GM18519 (cell line): Measurements from ENCODE around the gene ADSS2.

ENCODE experiments used
- ATAC-seq: cut with Tn5 transposase; IDR thresholded peaks from one replicate; pipeline ENCODE4 v1.9.1; 2021; ENCODE audit warnings: mild to moderate bottlenecking, moderate library complexity; ENCODE audit not compliant: unreplicated experiment, low FRiP score

Gene ADSS2

GRCh38 chr1:244447024-244447423 is 4.7 kb downstream of the ADSS2 start:
- ATAC-seq = no peak

DNA sequence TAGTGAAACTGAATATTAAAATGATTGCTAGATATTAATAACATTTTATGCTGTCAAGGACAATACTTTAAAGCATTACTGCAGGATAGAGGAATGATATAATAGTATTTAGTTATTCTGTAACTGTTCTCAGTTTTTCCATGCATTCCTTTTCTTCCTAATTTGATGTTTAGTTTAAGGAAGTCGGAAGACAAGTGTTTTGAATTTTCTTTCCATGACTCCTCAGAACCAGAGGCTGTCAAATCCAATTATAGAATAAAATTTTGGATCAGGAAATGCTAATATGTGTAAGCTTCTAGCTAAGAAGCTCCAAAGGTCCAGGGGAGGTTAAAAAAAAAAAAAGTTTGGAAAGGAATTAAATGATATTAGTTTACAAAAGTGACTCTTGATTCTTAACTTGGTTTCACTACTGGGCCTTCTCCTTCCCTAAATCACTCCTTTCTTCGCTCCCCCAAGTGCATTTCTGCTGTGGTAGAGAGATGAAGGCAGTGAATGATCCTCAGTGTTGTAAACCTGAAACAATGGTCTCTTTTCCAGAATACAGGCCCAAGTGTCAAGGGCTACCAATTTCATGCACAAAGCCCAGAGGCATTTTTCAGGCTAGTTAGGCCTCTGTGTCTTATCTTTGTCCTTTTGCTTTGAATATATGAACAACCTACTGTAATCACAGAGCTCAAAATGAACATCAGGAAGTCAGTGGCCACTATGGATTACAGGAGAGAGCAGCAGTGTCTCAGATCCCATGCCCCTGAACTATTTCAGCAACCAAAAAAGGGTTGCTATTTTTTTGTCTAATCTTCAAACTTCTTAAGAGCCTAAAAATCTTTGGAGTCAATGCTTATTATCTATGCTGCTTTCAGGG is 6.2 kb downstream of the ADSS2 start:
- ATAC-seq = no peak

GRCh38 chr1:244444854-244445253 is 6.9 kb downstream of the ADSS2 start:
- no peak for ATAC-seq

DNA sequence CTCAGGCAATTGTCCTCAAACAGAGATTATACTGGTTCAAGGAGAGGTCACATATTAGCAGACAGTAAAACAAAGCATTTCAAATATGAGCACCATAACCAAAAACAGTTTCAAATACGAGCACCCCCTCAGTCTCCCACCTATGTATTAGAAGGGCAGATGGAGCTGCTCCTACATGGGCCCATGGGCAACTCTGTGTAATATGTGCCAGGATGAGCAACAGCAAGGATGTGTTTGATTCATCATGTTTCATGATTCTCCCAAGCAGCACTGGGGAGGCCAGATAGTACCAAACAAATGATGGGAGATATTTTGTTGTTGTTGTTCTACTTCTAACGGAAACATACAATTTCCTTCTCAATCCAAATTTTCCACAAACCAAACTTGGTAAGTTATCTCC is 8.9 kb downstream of the ADSS2 start:
- ATAC-seq = no peak

DNA sequence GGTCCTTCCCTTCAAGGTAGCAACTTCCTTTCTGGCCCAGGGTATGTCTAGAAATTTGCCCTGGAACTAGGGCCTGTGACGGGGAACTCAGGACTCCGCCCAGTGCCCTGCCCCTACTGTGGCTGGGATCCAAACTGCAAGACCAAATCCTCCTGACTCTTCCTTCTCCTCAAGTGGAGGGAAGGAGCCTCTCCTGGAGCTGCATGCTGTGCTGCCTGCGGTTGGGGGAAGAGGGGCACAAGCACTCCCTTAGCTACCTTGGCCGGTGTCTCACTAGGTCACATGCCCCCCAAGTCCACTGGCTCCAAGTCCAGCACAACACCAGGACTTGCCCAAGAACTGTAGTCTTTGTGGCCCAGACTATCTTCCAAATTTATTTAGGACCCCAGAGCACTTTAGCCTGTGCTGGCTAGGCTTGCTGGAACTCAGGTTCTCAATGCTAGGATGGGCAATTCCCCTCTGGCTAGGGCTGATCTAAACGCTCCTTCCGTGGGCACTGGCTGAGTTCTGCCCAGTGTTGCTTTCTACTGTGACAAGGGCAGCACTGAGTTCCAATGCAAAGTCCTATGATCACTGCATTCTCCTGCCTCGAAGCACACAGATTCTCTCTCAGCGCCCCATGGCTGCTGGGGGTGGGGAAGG is 12.2 kb downstream of the ADSS2 start:
- ATAC-seq = no peak

DNA sequence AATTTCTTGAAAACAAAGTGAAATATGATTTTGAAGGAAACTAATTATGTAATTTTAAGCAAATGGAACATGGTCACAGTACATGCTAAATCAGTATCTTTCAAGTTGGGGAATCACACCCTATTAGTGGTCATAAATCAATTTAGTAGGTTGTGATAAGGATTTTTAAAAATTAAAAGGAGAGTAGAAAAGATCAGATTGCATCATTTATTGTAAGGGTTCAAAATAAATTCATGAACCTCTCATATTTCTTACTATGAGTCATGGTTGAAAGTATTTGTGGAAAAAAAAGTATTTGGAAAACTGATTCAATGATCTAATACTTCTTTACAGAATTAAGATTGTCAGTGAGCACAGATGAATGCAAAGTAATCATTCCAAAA is 14.6 kb downstream of the ADSS2 start:
- no peak for ATAC-seq

DNA sequence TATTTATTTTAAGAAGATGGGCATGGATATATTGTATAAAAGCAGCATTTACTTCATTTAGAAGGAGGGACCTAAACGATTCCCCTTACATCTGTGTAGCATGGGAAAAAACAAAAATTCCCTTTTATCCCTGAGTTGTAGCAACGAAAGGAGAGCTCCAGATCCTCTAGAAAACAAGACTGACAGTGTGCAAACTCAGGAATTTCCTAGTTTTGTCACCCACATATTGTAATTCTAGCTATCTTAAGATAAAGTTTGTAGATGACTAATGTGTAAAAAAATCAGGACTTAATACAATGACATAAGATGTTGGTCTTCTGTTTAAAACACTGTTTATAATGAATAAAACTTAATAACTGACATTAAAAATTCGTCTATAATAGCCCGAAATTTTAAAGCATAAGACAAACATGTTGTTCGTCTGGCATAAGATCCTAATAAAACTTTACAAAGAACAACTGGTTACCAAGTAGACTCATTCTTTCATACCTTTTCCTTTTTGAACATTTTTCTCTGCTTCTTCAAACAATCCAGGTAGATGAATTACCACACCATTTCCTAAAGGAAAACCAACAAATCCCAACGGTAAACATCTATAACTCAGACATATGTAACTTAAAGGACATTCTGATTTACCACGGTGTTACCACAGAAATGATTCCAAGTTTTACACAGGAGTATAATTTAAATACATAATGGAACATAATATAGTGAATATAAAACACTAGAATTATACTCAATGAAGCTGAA is 15.2 kb downstream of the ADSS2 start:
- no peak for ATAC-seq

DNA sequence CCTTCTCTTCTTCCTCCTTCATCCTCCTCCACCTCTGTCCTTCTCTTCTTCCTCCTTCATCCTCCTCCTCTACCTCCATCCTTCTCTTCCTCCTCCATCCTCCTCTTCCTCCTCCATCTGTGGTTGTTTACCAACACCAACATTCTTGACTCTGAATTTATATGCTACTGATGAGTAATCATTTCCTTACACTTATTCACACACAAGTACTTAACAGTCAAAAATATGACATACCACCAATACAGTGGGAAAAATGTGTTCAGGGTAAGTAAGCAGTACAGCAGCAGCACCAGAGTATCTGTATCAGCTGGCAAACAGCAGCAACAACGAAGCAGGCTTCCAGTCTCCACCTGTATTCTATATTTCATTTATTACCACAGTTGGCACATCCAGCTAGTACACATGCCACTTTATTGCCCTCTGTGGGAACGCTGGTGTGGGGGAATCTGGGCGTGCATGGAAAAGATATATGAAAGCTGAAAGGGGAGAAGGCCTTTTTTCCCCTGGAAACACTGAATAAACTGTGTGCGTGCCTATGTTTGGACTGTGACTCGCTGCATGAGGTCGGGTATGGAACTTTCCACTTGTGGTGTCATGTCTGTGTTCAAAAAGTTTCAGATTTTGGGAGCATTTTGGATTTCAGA is 16.0 kb downstream of the ADSS2 start:
- ATAC-seq = no peak

- no peak for ATAC-seq
Measured at GRCh38 chr1:244431166-244431565, 20.5 kb downstream of the ADSS2 start.

DNA sequence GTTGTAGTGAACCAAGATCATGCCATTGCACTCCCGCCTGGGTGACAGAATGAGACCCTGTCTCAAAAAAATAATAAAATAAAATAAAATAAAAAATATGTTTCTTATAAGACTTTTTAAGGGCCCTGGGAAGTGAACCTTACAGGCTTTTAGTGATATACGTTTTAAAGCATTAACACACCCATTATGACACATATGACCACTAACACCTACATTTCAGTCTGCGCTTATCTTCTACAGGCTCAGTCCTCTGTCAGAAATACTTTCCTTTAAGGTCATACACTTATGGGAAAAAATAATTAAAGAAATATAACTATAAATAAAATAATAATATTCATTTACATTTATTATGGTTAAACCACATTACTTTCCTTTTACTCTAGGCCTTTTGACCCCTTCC is 21.9 kb downstream of the ADSS2 start:
- no peak for ATAC-seq

- ATAC-seq = no peak
Measured at GRCh38 chr1:244427647-244428046, 24.1 kb downstream of the ADSS2 start.

- ATAC-seq = no peak
Measured at GRCh38 chr1:244424649-244425334, 26.9 kb downstream of the ADSS2 start.

DNA sequence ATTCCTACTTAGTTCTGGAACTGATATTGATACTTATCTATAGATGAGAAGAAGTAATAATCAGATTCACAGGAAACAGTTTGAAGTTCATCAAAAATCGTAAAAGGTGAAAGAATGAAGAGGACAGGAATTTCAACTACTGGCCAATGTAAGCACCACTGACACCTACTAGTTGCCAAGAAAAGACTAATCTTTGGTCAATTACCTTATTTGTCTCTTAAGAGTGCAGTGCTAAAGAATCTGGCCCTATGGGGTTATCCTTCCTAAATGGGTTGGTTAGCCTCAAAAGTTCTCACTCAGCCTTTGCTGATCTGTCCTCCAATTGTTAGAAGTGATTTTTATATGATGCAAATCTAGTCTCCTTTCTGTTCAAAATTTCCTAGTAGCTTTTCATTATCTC is 29.5 kb downstream of the ADSS2 start:
- no peak for ATAC-seq

DNA sequence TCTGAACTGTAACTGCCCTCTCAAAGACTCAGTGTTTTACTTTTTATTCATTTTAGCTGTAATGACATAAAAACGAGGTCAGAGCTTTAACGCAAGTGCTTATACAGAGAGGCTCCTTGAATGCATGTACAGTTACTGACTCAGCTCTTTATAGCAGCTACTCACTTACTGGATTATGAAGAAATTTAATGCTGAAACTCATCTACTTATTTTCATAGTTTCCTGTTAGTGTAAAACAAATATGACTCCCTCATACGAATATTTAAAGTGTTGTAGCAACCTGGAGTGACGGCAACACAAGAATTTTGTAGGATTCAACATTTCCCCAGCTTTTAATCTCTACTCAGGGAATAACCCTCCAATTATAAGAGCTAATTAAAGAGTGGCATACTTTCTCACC is 32.7 kb downstream of the ADSS2 start:
- no peak for ATAC-seq

DNA sequence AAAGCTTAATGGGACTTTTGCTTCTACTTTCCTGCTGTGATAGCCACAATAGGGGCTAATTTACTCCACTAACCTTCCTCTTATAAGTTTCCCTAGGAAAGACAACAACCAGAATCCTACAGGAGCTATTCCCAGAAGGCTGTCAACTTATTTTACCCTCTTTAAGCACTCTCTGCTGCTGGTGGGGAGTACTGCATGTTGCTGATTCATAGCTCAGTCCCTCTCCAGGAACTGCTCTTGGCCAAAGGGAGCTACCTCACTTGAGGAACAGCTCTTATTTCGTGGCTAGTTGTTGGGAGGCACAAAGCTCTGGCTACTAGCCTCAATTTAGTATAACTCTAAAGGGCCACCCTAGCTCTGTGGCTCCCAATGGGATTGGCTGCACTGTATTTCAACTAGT is 37.2 kb downstream of the ADSS2 start:
- no peak for ATAC-seq

DNA sequence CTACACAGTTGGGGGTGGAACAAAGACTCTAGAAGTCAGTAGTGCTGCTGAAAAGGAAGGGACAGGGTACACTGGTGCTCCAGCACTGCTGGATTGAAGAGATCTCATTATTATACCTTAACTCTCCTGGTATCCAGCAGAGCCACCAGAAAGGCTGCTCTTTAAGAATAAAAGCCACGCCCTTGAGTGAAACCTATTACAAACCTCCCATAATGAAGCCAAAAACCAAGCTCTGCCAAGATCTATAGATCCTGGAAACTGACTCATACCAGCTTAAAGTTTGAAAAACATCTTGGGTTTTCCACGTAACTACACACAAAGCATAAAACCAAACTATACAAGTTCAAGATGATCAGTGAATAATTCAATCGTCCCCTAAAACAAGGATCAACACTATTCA is 38.0 kb downstream of the ADSS2 start:
- ATAC-seq = no peak

DNA sequence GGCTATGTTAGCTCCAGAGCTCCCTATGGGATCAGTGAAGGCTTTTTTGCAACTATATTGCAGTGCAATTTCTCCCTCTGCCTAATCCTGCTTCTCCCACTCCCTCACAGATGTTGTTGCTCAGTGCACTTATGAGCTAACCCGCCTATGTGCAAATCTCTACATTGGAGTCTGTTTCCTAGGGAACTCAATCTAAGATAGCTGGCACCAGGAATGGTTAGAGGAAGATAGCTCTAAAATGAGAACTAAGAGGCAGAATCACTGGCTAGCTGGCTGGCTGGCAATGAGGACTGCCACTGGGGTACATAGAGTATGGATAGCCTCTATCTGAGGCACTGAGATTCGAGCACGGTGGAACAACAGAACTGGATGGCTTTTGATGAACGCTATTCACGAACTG is 39.5 kb downstream of the ADSS2 start:
- no peak for ATAC-seq

GRCh38 chr1:244409701-244410100 is 42.0 kb downstream of the ADSS2 start:
- peak; percentile 63 for ATAC-seq

DNA sequence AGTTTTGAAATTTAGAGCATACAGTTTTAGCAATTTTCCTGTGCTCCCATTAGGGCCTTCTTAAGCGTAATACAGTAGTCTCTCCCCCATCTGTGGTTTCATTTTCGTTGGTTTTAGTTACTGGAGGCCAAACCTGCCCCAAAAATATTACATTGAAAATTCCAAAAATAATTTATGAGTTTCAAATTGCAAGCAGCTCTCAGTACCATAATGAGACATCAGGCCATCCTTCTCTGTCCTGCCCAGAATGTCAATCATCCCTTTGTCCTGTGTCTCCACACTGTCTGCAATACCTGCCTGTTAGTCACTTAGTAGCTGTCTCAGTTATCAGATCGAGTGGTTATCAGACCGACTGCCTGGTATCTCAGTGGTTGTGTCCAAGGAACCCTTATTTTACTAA is 45.4 kb downstream of the ADSS2 start:
- peak; percentile 77 for ATAC-seq

DNA sequence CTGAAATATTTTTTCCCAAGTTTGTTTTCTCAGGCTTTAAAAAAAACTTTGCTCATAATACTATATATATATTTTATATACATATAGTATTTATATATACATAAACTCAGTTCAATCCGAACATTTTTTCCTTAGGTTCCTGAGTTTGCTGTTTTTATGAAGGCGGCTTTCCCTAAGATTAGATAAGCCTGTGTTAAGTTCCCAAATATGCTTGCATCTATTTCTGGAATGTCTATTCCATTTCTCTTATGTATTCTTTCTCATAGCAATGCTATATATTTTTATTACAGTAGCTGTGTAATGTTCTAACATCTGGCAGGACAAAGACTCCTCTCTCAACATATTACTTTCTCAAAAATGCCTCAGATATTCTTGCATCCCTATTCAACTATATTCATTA is 45.9 kb downstream of the ADSS2 start:
- no peak for ATAC-seq
